HCT116 (cell line): Measurements from ENCODE around the gene PLA2G1B.

Experiments used
- CEBPB ChIP-seq: IDR thresholded peaks from 2 replicates; pipeline ENCODE4 v1.6.1; 2012; ENCODE audit warnings: low read depth
- CTCF ChIP-seq, 3 experiments: fragments of 200-600 bp in 1 of 3; sonication (generic) in 1 of 3; IDR thresholded peaks in 2 of 3; conservative IDR thresholded peaks in 1 of 3; 2 replicates each; pipeline ENCODE4 v1.5.1; 2012 to 2017; ENCODE audit warnings: low read depth in 2 of 3, low read length in 2 of 3, antibody characterized with exemption in 1 of 3, borderline replicate concordance in 1 of 3, control low read depth in 1 of 3, mild to moderate bottlenecking in 1 of 3, mixed read lengths in 1 of 3, mixed run types in 1 of 3, moderate library complexity in 1 of 3; ENCODE audit not compliant: insufficient read depth in 1 of 3
- EZH2 ChIP-seq: fragments of 200-600 bp; sonication (generic); IDR thresholded peaks from 2 replicates; pipeline ENCODE4 v1.6.1; 2017; ENCODE audit warnings: antibody characterized with exemption, mixed run types
- POLR2A ChIP-seq: IDR thresholded peaks from 2 replicates; pipeline ENCODE4 v1.7.0; 2011; ENCODE audit warnings: borderline replicate concordance; ENCODE audit not compliant: insufficient read depth, insufficient read length; ENCODE audit errors: extremely low read depth
- RAD21 ChIP-seq: IDR thresholded peaks from 2 replicates; pipeline ENCODE4 v1.6.1; 2012; ENCODE audit warnings: low read depth, mild to moderate bottlenecking
- SP1 ChIP-seq: IDR thresholded peaks from 2 replicates; pipeline ENCODE4 v1.6.1; 2012; ENCODE audit warnings: low read depth

GRCh38 chr12:120376934-120377572, 49.5 kb upstream of the PLA2G1B start:
- TF ChIP-seq CTCF (IDR thresholded peaks at IDR 0.05 in 2 of 3, conservative IDR thresholded peaks at IDR 0.05 in 1 of 3; ENCODE audit: borderline replicate concordance in 1 of 3, insufficient read depth in 1 of 3, low read depth in 2 of 3, low read length in 2 of 3) (no peak), POLR2A (no peak), EZH2 (no peak), RAD21 (no peak), SP1 (no peak), CEBPB (no peak)
